GM18505 (cell line): ENCODE data around the gene FLT3LG.

Experiments used
- ATAC-seq: cut with Tn5 transposase; IDR thresholded peaks from one replicate; pipeline ENCODE4 v1.9.1; 2021; ENCODE audit not compliant: unreplicated experiment
- POLR2A ChIP-seq: IDR thresholded peaks from 4 replicates; pipeline ENCODE4 v1.6.1; 2011; ENCODE audit warnings: borderline replicate concordance; ENCODE audit not compliant: insufficient read depth, insufficient read length; ENCODE audit errors: extremely low read depth

FLT3LG gene

GRCh38 chr19:49479975-49480628, 6.1 kb downstream of the FLT3LG start:
- no peak for TF ChIP-seq POLR2A
- ATAC-seq = no peak

GRCh38 chr19:49481020-49481683, 7.1 kb downstream of the FLT3LG start:
- no peak for TF ChIP-seq POLR2A
- ATAC-seq = no peak

GRCh38 chr19:49486232-49486631, 12.2 kb downstream of the FLT3LG start:
- ATAC-seq = no peak

GRCh38 chr19:49486710-49487276, 12.8 kb downstream of the FLT3LG start:
- ATAC-seq = no peak
- no peak for TF ChIP-seq POLR2A

More at GRCh38 chr19:49486232-49486631, 12.2 kb downstream of the FLT3LG start:
- TF ChIP-seq POLR2A = no peak

- ATAC-seq = peak; percentile 91
- peak; percentile 99 for TF ChIP-seq POLR2A
These were observed 13.4 kb downstream of the FLT3LG start, which contains the start of gene RPL13A for GRCh38 chr19:49487277-49488045. RPL13A (plus strand) TSS chr19:49487608; CDS start chr19:49487630, 22 bp downstream.

GRCh38 chr19:49488046-49488862, 14.2 kb downstream of the FLT3LG start:
- no peak for ATAC-seq
- TF ChIP-seq POLR2A = no peak

GRCh38 chr19:49488863-49489537, 15.0 kb downstream of the FLT3LG start:
- TF ChIP-seq POLR2A = no peak
- ATAC-seq = no peak

- ATAC-seq = no peak
- TF ChIP-seq POLR2A = peak; percentile 41
These were observed 15.7 kb downstream of the FLT3LG start for GRCh38 chr19:49489601-49490167.

- TF ChIP-seq POLR2A = peak; percentile 24
- no peak for ATAC-seq
These were observed 16.4 kb downstream of the FLT3LG start for GRCh38 chr19:49490287-49491029.

- no peak for ATAC-seq
These were observed 17.2 kb downstream of the FLT3LG start for GRCh38 chr19:49491030-49491803.

More at GRCh38 chr19:49491030-49491803, 17.2 kb downstream of the FLT3LG start:
- peak; percentile 18 for TF ChIP-seq POLR2A
